Neural progenitor cell (in vitro differentiated cells): ENCODE data around the gene C4A.

Source experiments
- EZH2 ChIP-seq: fragments of 200-600 bp; sonication (generic); IDR thresholded peaks from 2 replicates; pipeline ENCODE4 v1.6.1; 2017; ENCODE audit warnings: antibody characterized with exemption, mild to moderate bottlenecking, moderate library complexity
- TF ChIP-seq, protein P1 (sequence below): fragments of 200-600 bp; sonication (generic); IDR thresholded peaks from 2 replicates; pipeline ENCODE4 v1.5.1; 2017; ENCODE audit warnings: antibody characterized with exemption, mild to moderate bottlenecking

- TF ChIP-seq, protein P1, sequence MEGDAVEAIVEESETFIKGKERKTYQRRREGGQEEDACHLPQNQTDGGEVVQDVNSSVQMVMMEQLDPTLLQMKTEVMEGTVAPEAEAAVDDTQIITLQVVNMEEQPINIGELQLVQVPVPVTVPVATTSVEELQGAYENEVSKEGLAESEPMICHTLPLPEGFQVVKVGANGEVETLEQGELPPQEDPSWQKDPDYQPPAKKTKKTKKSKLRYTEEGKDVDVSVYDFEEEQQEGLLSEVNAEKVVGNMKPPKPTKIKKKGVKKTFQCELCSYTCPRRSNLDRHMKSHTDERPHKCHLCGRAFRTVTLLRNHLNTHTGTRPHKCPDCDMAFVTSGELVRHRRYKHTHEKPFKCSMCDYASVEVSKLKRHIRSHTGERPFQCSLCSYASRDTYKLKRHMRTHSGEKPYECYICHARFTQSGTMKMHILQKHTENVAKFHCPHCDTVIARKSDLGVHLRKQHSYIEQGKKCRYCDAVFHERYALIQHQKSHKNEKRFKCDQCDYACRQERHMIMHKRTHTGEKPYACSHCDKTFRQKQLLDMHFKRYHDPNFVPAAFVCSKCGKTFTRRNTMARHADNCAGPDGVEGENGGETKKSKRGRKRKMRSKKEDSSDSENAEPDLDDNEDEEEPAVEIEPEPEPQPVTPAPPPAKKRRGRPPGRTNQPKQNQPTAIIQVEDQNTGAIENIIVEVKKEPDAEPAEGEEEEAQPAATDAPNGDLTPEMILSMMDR: no peak
- no peak for TF ChIP-seq EZH2
Measured at GRCh38 chr6:31971279-31971992, 10.4 kb upstream of the C4A start.
